K562 (cell line): Measurements from ENCODE around the gene ATP5MC3. TPM values are rescaled to one million over a fixed set of nuclear protein-coding genes. Genes with fewer than 3 reads are reported as not detected.

Experiments
- CREB5 ChIP-seq: fragments of 250-450 bp; sonication (Bioruptor Pico); IDR thresholded peaks from 2 replicates; pipeline ENCODE4 v1.5.0; 2020; ENCODE audit warnings: mild to moderate bottlenecking
- ELF2 ChIP-seq: fragments of 250-450 bp; sonication (Bioruptor Pico); IDR thresholded peaks from 2 replicates; pipeline ENCODE4 v1.5.0; 2021; ENCODE audit warnings: mild to moderate bottlenecking
- HLTF ChIP-seq: fragments of 450-650 bp; IDR thresholded peaks from 2 replicates; pipeline ENCODE4 v1.6.1; 2016
- HOXB6 ChIP-seq: fragments of 250-450 bp; sonication (Bioruptor Pico); IDR thresholded peaks from 2 replicates; pipeline ENCODE4 v1.5.1; 2022; ENCODE audit warnings: mild to moderate bottlenecking, borderline replicate concordance
- KDM4B ChIP-seq, 2 experiments: fragments of 450-650 bp in 1 of 2; sonication (generic) in 1 of 2; IDR thresholded peaks; 2 replicates each; pipeline ENCODE4 v1.6.1; 2016 to 2017; ENCODE audit warnings: borderline replicate concordance in 2 of 2, antibody characterized with exemption in 1 of 2, low read depth in 1 of 2, mild to moderate bottlenecking in 1 of 2
- NBN ChIP-seq: fragments of 450-650 bp; IDR thresholded peaks from 2 replicates; pipeline ENCODE4 v1.6.1; 2016; ENCODE audit warnings: low read depth, mild to moderate bottlenecking
- NEUROD1 ChIP-seq: fragments of 150-350 bp; IDR thresholded peaks from 2 replicates; pipeline ENCODE4 v1.6.1; 2014; ENCODE audit warnings: borderline replicate concordance, low read length, low read depth; ENCODE audit not compliant: partially characterized antibody
- NR4A1 ChIP-seq, 2 experiments: fragments of 250-450 bp in 1 of 2; fragments of 450-650 bp in 1 of 2; sonication (Bioruptor Pico) in 1 of 2; IDR thresholded peaks; 2 replicates each; pipeline versions ENCODE4 v1.4.0 to v1.6.1; 2016 to 2020; ENCODE audit warnings: mild to moderate bottlenecking in 2 of 2, missing compliant biosample characterization in 1 of 2, missing genetic modification characterization in 1 of 2, moderate library complexity in 1 of 2
- OTX1 ChIP-seq: fragments of 450-650 bp; formaldehyde crosslinking; IDR thresholded peaks from 2 replicates; pipeline ENCODE4 v1.4.0; 2022; ENCODE audit warnings: mild to moderate bottlenecking
- RB1 ChIP-seq: fragments of 450-650 bp; IDR thresholded peaks from 2 replicates; pipeline ENCODE4 v1.6.1; 2017; ENCODE audit warnings: low read depth, mild to moderate bottlenecking
- RBM22 ChIP-seq: fragments of 200-400 bp; formaldehyde crosslinking; IDR thresholded peaks from 2 replicates; pipeline ENCODE4 v1.6.1; 2018; ENCODE audit warnings: low read length, low read depth; ENCODE audit not compliant: poor library complexity, severe bottlenecking
- RFX5 ChIP-seq: IDR thresholded peaks from 2 replicates; pipeline ENCODE4 v1.6.1; 2011; ENCODE audit warnings: low read depth, mild to moderate bottlenecking, improper control_type of control experiment, low read length
- SAFB2 ChIP-seq: fragments of 200-400 bp; formaldehyde crosslinking; IDR thresholded peaks from 2 replicates; pipeline ENCODE4 v1.6.1; 2018; ENCODE audit warnings: borderline replicate concordance, low read length, low read depth, moderate library complexity; ENCODE audit not compliant: severe bottlenecking
- ZFP91 ChIP-seq: sonication (generic); formaldehyde crosslinking; IDR thresholded peaks from 2 replicates; pipeline ENCODE4 v1.8.0; 2022; ENCODE audit warnings: mild to moderate bottlenecking, missing genetic modification reagents
- ZNF57 ChIP-seq: fragments of 450-650 bp; formaldehyde crosslinking; IDR thresholded peaks from 2 replicates; pipeline ENCODE4 v1.4.0; 2020; ENCODE audit warnings: mild to moderate bottlenecking, moderate library complexity
- ZNF644 ChIP-seq: fragments of 200-800 bp; sonication (Bioruptor generic); IDR thresholded peaks from 2 replicates; pipeline ENCODE4 v1.6.1; 2016; ENCODE audit warnings: low read depth, missing genetic modification characterization, missing compliant biosample characterization
- polyA plus RNA-seq, 8 experiments: library from polyadenylated mRNA; depleted of rRNA in 4 of 8; stranded (reverse) in 5 of 8; unstranded in 3 of 8; fragments of >200 nt; fragmentation: Nextera tagmentation in 2 of 8; fragmentation: Illumina TruSeq in 1 of 8; extraction: Ambion mirVana in 2 of 8; extraction: Trizol in 1 of 8; gene quantifications; 2 replicates each; pipeline versions ENCODE4 v1.2.1 to v1.2.3, GENCODE V29; 2011 to 2014; ENCODE audit warnings: inconsistent platforms in 1 of 8, missing spikeins in 1 of 8
- total RNA-seq, 7 experiments: library from RNA; depleted of rRNA in 6 of 7; stranded (reverse); fragments of >200 nt in 6 of 7; fragmentation: Illumina TruSeq in 2 of 7; extraction: Trizol in 2 of 7; gene quantifications; 2 replicates each; pipeline versions ENCODE4 v1.2.1 to v1.2.3, GENCODE V29; 2011 to 2021; ENCODE audit warnings: low replicate concordance in 1 of 7
- TF ChIP-seq, protein P1 (sequence below): fragments of 450-650 bp; IDR thresholded peaks from 2 replicates; pipeline ENCODE4 v1.6.1; 2014; ENCODE audit warnings: low read depth, mild to moderate bottlenecking, moderate library complexity, borderline replicate concordance
- TF ChIP-seq, protein P2 (sequence below): fragments of 450-650 bp; IDR thresholded peaks from 2 replicates; pipeline ENCODE4 v1.6.1; 2017; ENCODE audit warnings: antibody characterized with exemption, mild to moderate bottlenecking

Gene ATP5MC3
- total and polyA plus RNA-seq, 9 of the 15 experiments (the other 6 are each of a cell fraction or from before 2014, with no cell fraction given) = 423 to 2,565 (median 1,012) TPM

DNA sequence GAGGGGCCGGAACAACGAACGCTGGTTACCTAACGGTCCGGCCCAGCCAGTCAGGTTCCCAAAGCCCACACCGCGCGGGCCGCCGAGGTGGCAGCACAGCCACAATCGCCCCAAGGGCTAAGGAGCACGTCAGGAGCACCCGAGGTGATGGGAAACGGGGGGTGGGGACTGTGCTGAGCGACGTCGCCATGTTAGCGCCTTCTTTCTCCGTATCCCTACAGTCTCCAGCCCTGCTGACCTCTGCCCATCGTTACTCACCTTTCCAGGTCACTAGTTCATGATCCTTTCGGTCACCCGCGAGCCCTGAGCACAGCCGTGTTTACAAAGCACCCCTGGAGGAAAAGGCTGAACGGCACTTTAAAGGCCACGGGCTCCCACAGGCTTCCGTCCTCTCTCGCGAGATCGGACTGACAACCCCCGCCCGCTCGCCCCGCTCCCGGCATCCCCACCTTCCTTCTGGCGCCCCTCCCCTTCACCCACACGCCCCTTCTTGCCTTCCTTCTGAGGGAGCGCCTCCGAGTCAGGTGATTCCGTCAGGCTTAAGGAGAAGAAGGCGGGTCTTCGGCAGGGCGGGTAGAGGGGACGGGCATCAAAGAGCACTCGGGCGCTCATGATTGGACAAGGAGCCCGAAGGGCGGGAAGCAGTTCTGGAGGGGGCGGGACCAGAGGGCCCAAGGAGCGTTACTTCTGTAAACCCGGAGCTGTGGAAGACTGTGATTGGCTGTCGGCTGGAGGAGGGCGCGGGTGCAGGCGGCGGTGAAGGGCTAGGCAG is 13.5 kb downstream of the ATP5MC3 start, which contains the start of gene ATF2 (continued):
- TF ChIP-seq NR4A1 (CRISPR knock-in tag; IDR thresholded peaks at IDR 0.05) (peak; percentile 27; the same call in 1 of the 2 replicates), NR4A1 (tag; IDR thresholded peaks at IDR 0.05) (peak; percentile 33; the same call in 1 of the 2 replicates), RFX5 (no peak), NBN (no peak; the same call in 1 of the 2 replicates), ELF2 (no peak), CREB5 (CRISPR knock-in tag) (no peak), KDM4B (IDR thresholded peaks at IDR 0.05; ENCODE audit: borderline replicate concordance in 2 of 2, low read depth in 1 of 2) (peak in 1 of 2 experiments; percentile 43; a peak in 1 of 4 replicates), ZFP91 (CRISPR knock-in tag) (peak; percentile 79), HLTF (peak; percentile 92), ZNF644 (tag) (no peak), HOXB6 (no peak), NEUROD1 (peak; percentile 28), ZNF57 (no peak), SAFB2 (no peak), RBM22 (peak; percentile 71), RB1 (no peak; the same call in 1 of the 2 replicates), OTX1 (CRISPR knock-in tag) (no peak)
- TF ChIP-seq, protein P1, sequence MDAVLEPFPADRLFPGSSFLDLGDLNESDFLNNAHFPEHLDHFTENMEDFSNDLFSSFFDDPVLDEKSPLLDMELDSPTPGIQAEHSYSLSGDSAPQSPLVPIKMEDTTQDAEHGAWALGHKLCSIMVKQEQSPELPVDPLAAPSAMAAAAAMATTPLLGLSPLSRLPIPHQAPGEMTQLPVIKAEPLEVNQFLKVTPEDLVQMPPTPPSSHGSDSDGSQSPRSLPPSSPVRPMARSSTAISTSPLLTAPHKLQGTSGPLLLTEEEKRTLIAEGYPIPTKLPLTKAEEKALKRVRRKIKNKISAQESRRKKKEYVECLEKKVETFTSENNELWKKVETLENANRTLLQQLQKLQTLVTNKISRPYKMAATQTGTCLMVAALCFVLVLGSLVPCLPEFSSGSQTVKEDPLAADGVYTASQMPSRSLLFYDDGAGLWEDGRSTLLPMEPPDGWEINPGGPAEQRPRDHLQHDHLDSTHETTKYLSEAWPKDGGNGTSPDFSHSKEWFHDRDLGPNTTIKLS = peak; percentile 91
- TF ChIP-seq, protein P2, sequence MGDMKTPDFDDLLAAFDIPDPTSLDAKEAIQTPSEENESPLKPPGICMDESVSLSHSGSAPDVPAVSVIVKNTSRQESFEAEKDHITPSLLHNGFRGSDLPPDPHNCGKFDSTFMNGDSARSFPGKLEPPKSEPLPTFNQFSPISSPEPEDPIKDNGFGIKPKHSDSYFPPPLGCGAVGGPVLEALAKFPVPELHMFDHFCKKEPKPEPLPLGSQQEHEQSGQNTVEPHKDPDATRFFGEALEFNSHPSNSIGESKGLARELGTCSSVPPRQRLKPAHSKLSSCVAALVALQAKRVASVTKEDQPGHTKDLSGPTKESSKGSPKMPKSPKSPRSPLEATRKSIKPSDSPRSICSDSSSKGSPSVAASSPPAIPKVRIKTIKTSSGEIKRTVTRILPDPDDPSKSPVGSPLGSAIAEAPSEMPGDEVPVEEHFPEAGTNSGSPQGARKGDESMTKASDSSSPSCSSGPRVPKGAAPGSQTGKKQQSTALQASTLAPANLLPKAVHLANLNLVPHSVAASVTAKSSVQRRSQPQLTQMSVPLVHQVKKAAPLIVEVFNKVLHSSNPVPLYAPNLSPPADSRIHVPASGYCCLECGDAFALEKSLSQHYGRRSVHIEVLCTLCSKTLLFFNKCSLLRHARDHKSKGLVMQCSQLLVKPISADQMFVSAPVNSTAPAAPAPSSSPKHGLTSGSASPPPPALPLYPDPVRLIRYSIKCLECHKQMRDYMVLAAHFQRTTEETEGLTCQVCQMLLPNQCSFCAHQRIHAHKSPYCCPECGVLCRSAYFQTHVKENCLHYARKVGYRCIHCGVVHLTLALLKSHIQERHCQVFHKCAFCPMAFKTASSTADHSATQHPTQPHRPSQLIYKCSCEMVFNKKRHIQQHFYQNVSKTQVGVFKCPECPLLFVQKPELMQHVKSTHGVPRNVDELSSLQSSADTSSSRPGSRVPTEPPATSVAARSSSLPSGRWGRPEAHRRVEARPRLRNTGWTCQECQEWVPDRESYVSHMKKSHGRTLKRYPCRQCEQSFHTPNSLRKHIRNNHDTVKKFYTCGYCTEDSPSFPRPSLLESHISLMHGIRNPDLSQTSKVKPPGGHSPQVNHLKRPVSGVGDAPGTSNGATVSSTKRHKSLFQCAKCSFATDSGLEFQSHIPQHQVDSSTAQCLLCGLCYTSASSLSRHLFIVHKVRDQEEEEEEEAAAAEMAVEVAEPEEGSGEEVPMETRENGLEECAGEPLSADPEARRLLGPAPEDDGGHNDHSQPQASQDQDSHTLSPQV = no peak
